ENCODE measurements around the gene EDAR. TPM values are rescaled to one million over a fixed set of nuclear protein-coding genes. Genes with fewer than 3 reads are reported as not detected.

Gene EDAR
- total and polyA plus RNA-seq, 2 of the 8 experiments (the other 6 are each of a cell fraction or from before 2014, with no cell fraction given), result not detected

- WGBS, 2 experiments (ENCODE audit: extremely low coverage in 1 of 2, insufficient coverage in 1 of 2, insufficient read length in 1 of 2, insufficient replicate concordance in 2 of 2, low coverage in 1 of 2, low lambda C conversion rate in 2 of 2, missing lambda C conversion rate in 1 of 2), result 60% methylated on average over 1 of the region's 1 CpG; no CpG with 5 or more reads in 1 of the 2 experiments
- H4K20me1 ChIP-seq (replicated peaks in 1 of 2; ENCODE audit: control insufficient read depth in 1 of 2, insufficient read depth in 2 of 2, low read length in 2 of 2), result no peaks in the 10 kb centered on the region
- no peak overlapping the region for H2BK15ac ChIP-seq (ENCODE audit: low read length)
- no peaks in the 10 kb centered on the region for H3K79me2 ChIP-seq (ENCODE audit: control insufficient read depth in 1 of 2, insufficient read depth in 2 of 2, low read length in 2 of 2)
- POLR2A ChIA-PET (ENCODE audit: partially characterized antibody), result no interaction called here
- no peaks in the 10 kb centered on the region for H3K23me2 ChIP-seq (ENCODE audit: low read depth, low read length)
- H3K79me1 ChIP-seq (ENCODE audit: low read depth, low read length), result no peaks in the 10 kb centered on the region
- H3K9me3 ChIP-seq (ENCODE audit: insufficient read depth in 2 of 2, low read depth in 1 of 2, low read length in 1 of 2), result no peaks in the 10 kb centered on the region
- peak in 1 of 2 experiments; percentile 29 for DNase-seq (ENCODE audit: low read depth in 1 of 2, low spot score in 2 of 2)
- no peak overlapping the region for H2BK120ac ChIP-seq (replicated peaks; ENCODE audit: low read depth, low read length)
- no peak overlapping the region for H3K27ac ChIP-seq (ENCODE audit: low read depth, low read length)
- H3K9ac ChIP-seq (replicated peaks in 1 of 4; ENCODE audit: extremely low read depth in 1 of 4, low read depth in 3 of 4, low read length in 3 of 4), result no peak overlapping the region
- H3K23ac ChIP-seq (ENCODE audit: insufficient read length), result no peak overlapping the region
- no peak overlapping the region for H2BK20ac ChIP-seq (ENCODE audit: low read length)
- no peak overlapping the region for H2BK12ac ChIP-seq (ENCODE audit: low read depth, low read length)
- CTCF ChIA-PET (ENCODE audit: partially characterized antibody), result no interaction called here
- H3K36me3 ChIP-seq (ENCODE audit: control insufficient read depth in 2 of 4, insufficient read depth in 4 of 4, low read length in 3 of 4), result no peaks in the 10 kb centered on the region
- H4K91ac ChIP-seq (replicated peaks; ENCODE audit: insufficient read length, low read length), result no peak overlapping the region
- H3K18ac ChIP-seq (ENCODE audit: extremely low read depth, low read length), result no peak overlapping the region
- H4K5ac ChIP-seq (ENCODE audit: insufficient read length, low read depth, low read length), result no peak overlapping the region
- no peak for FAIRE-seq
- no peak overlapping the region for H2AFZ ChIP-seq (ENCODE audit: low read length)
- H3K4ac ChIP-seq (replicated peaks; ENCODE audit: insufficient read length, low read depth, low read length), result no peak overlapping the region
- no peak overlapping the region for H3K4me3 ChIP-seq (ENCODE audit: extremely low read depth in 1 of 4, insufficient read depth in 2 of 4, low read depth in 3 of 4, low read length in 4 of 4)
- TF ChIP-seq POLR2AphosphoS5 (IDR thresholded peaks at IDR 0.05; ENCODE audit: low read depth, low read length) (no peak), POLR2A (IDR thresholded peaks at IDR 0.05; ENCODE audit: control extremely low read depth in 1 of 2, low read depth in 2 of 2, low read length in 2 of 2) (no peak), CBX5 (IDR thresholded peaks at IDR 0.05; ENCODE audit: low read depth, low read length) (no peak), EP300 (IDR thresholded peaks at IDR 0.05; ENCODE audit: borderline replicate concordance in 1 of 2, low read depth in 2 of 2, low read length in 2 of 2) (no peak), RNF2 (IDR thresholded peaks at IDR 0.05; ENCODE audit: borderline replicate concordance, low read depth, low read length, missing control alignments, poor library complexity, severe bottlenecking) (no peak), ZNF274 (IDR thresholded peaks at IDR 0.05; ENCODE audit: borderline replicate concordance, extremely low read depth, low read length) (no peak), JUN (IDR thresholded peaks at IDR 0.05; ENCODE audit: low read depth, low read length) (no peak), ATF3 (IDR thresholded peaks at IDR 0.05; ENCODE audit: insufficient read depth, low read depth, low read length) (no peak), SIRT6 (IDR thresholded peaks at IDR 0.05; ENCODE audit: low read length) (no peak)
- no peak overlapping the region for H2AK5ac ChIP-seq (ENCODE audit: low read depth, low read length)
- H3K4me1 ChIP-seq (replicated peaks in 1 of 4; ENCODE audit: control insufficient read depth in 3 of 4, insufficient read depth in 4 of 4, low read length in 3 of 4), result no peaks in the 10 kb centered on the region
- H3K14ac ChIP-seq (ENCODE audit: insufficient read length), result no peak overlapping the region
- H3K27me3 ChIP-seq (replicated peaks in 1 of 4; ENCODE audit: control insufficient read depth in 3 of 4, extremely low read depth in 1 of 4, insufficient read depth in 3 of 4, low read length in 3 of 4), result no peaks in the 10 kb centered on the region
- no peak overlapping the region for H2BK5ac ChIP-seq (ENCODE audit: low read depth, low read length)
- H3K56ac ChIP-seq (replicated peaks; ENCODE audit: insufficient read length, low read depth, low read length), result no peak overlapping the region
- H4K8ac ChIP-seq (ENCODE audit: extremely low read depth, insufficient read depth, low read length), result no peak overlapping the region
- no peak overlapping the region for H3K4me2 ChIP-seq (ENCODE audit: insufficient read depth in 1 of 2, low read depth in 2 of 2, low read length in 2 of 2)
Measured at GRCh38 chr2:108908713-108909070, 80.3 kb downstream of the EDAR start.

Measured in H1 (cell line).